Left kidney (tissue), 2 donors: ENCODE data around the gene ZNF598. TPM values are rescaled to one million over a fixed set of nuclear protein-coding genes. Genes with fewer than 3 reads are reported as not detected.

ENCODE experiments used
- DNase-seq: peaks from one replicate; pipeline ENCODE4 v3.0.0-alpha.2; 2013
- polyA plus RNA-seq: library from polyadenylated mRNA; unstranded; fragments of 120-200 nt; gene quantifications from one replicate; pipeline ENCODE4 v1.2.1, GENCODE V29; 2013; ENCODE audit not compliant: insufficient read length

Gene ZNF598
- polyA plus RNA-seq, 1 donor, result 15.8 TPM

DNA sequence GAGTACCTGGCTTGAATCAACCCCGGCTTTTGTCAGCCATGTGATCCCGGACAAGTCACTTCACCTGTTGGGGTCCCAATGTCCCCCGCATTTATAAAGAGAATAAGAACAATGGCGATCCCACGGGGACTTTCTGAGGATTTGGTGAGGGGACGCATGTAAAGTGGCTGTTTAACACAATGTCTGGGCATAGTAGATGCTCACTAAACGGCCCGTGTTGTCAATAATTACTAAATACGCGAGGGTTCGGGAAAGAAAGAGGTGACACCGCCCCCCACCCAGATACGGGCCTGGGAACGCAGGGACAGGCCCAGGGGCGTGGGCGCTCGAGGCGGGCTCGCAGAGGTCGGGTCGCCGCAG, 18.1 kb downstream of the ZNF598 start:
- no peak for DNase-seq

DNA sequence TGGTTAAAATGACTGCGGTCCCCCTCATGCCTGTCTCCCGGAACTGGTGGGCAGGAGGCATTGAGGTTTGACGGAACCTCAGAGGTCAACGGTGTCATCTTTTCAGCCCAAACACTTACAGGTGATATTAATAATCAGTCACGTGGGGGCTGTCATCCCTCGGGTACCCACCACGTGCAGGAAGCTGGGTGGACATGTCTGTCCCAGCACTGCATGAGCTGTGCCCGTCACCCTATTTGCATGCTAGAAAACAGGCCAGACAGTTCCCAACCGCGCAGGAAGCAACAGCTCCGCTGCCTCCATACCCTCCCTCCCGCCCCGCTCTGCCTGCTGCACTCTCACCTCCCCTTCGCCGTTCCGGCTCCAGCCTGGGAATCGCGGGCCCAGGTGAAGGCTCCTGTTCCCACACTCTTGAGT, 18.5 kb downstream of the ZNF598 start:
- DNase-seq, result no peak

DNA sequence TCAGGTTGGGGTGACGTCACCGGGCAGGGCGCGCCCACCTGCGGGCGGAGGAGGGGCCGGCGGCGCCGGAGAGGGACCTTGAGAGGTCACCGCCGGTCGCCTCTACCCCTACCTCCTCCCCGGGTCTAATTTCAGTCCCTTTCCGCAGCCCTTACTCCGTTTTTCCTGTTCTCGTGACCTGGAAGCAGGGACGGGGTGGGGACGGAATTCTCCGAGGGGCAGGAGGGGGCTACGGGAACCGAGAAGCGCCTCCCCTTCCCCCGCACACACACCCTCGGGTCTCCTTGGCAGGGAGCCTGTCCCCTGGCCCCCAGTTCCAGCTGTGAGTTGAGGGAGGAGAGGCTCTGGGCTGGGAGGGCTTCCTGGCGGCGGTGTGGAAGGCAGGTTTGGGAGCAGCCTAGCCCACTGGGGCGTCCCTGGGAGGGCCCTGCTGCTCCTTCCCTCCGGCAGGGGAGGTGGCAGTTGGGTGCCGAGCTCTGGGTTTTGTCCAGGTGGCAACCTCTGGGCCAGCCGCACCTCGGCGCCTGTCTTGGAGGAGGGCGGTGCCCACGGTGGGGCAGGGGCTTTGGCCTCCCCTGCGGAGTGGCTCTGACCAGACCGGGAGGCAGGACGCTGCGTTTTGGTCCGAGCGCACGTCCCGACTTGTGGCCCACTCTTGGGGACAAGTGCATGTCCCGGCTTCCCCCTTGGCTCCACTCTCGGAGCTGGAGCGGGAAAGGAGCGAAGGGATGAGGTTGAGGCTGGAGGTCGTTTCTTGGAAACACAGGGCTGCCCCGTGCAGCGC, 19.1 kb downstream of the ZNF598 start:
- DNase-seq, result no peak

DNA sequence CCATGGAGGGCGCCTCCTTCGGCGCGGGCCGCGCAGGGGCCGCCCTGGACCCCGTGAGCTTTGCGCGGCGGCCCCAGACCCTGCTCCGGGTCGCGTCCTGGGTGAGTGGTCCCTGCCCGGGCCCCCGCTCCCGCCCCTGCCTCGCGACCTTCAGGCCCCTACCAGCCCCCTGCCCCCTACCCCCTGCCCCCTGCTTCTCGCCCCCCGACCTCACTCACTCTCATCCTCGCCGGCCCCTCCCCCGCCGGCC, 19.6 kb downstream of the ZNF598 start:
- no peak for DNase-seq

DNA sequence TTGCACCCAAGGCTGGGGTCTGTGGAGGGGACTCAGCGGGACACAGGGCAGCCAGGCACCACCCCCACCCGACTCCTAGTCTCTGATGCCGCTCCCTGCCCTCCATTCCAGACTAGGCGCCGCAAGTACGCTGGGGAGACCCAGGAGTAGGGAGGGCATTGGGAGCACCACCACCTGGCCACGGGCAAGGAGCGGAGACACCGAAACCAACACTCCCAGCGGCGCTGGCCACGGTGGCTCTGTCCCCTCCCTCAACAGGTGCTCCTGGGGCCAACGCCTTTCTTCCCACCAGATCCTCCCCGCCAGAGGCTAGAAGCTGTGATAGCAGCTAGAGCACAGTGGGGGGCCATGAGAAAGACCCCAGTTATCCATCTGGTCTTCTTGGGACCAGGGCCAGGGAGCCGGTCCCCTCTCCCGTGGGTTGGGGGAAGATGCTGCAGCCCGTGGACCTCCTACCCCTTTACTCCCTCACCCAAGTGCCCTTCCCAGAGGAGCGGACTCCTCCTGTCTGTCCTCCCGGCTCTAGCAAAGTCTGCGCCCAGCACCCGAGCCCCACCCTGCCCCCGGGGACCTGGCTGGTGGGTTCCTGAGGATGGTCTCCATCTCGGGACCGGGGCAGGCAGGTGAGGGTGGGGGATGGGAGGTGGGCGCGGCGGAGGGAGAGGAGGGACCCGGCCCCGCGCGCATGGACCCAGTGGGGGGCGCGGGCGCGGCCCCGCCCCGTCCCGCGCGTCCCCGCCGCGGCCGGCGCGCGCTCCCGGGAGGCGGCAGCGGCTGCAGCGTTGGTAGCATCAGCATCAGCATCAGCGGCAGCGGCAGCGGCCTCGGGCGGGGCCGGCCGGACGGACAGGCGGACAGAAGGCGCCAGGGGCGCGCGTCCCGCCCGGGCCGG, 20.2 kb downstream of the ZNF598 start, which contains the start of gene SYNGR3:
SYNGR3 (plus strand) TSS at position 762 of the 892 bp plus-strand sequence. CDS start 133 bp downstream, outside the sequence.
- DNase-seq, result no peak

DNA sequence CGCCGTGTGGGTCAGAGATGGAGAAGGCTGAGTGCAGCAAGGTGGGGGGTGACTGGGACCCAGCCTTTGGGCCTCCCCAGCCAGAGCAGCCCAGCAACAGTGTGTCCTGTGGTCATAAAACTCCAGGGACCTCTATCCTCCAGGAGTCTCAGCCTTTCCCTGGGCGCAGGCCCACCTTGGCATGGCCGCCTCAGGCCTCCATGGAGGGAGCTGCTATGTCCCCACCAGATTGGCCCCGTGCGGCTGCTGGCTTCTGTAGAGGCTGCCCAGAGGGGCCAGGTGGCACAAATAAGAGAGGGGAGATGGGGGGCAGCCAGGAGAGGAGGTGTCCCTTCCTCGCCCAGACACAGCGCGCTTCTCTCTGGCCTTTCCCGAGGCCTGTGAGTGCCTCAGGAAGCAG, 22.4 kb downstream of the ZNF598 start:
- DNase-seq, result no peak

DNA sequence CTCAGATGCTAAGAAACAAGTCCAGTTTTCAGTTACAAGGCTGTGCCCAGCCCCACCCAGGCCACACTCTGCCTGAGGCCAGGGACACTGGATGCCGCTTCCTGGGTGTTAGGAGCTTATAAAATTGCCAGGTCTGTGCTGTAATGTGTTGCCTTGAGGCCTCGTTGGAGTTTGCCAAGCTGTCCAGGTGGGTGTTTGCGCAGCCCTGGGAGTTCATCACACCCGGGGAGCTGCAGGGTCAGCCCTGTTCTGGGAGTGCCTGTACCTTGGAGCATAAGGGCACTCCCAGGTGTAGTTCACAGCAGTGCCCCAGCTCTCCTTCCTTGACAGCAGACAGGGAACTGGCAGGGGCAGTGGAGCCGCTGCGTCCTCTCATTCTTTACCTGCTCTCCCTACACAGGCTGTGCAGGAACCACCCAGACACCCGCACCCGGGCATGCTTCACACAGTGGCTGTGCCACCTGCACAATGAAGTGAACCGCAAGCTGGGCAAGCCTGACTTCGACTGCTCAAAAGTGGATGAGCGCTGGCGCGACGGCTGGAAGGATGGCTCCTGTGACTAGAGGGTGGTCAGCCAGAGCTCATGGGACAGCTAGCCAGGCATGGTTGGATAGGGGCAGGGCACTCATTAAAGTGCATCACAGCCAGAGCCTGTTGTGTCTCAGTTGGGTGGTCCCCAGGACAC, 24.0 kb downstream of the ZNF598 start:
- DNase-seq, result no peak

DNA sequence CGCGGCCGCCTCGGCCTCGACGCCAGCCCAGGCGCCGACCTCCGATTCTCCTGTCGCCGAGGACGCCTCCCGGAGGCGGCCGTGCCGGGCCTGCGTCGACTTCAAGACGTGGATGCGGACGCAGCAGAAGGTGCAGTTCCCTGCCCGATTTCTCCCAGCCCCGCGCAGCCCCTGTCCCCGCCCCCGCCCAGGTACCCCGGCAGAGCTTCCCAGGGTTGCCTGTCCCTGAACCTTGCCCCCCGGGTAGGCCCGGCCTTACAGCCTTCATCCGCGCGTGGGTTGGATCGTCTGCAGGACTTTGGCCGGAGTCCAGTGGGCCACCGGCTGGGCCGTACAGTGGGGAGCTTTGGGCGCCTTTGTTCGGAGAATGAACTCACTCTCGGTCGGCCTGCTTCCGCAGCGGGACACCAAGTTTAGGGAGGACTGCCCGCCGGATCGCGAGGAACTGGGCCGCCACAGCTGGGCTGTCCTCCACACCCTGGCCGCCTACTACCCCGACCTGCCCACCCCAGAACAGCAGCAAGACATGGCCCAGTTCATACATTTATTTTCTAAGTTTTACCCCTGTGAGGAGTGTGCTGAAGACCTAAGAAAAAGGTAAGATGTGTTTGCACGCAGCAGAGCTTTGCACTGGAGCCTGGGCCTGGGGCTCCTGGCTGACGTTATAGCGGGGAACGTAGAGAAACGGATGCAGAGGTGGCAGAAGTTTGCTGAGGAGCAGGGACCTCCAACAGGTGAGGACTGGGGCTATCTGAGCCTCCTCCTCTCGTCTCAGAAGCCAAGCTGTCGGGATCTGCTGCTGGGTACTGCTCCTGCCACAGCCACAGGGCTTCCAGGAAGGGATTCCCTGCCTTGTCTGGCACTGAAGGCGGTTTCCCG, 25.0 kb downstream of the ZNF598 start:
- no peak for DNase-seq

DNA sequence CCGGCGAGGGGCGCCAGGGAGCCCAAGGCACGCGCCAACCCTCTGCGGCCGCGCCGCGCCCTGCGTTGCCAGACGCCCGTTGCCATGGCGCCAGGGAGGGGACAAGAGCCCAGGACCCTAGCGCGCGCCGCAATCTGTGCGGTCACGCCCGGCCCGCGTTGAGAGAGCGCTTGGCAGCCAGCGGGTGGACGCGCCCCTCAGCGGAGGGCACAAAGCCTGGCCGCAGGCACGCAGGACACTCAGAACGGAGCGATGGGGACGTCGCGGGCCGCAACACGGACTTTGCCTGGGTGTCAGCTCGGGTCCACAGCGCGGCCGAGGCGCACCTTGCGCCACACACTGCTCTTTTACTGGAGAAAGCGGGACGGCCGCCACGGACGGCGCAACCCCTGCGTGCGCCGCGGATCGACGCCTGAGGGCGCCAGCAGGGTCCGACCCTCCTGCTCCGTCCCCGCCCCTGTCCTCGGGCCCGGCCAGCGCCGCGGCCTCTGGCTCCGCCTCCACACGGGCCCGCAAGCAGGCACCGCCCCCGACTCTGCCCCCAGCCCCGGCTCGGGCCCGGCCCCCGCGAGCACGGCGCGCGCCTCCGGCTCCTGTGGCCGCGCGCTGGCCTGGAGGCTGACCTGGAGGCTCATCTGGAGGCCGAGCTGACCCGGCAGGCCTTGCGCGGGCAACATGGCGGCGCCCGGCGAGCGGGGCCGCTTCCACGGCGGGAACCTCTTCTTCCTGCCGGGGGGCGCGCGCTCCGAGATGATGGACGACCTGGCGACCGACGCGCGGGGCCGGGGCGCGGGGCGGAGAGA, 25.9 kb downstream of the ZNF598 start, which contains the start of gene GFER:
GFER (plus strand) TSS at position 650 of the 803 bp plus-strand sequence; CDS start at position 676, 26 bp downstream.
- peak; percentile 86 for DNase-seq

DNA sequence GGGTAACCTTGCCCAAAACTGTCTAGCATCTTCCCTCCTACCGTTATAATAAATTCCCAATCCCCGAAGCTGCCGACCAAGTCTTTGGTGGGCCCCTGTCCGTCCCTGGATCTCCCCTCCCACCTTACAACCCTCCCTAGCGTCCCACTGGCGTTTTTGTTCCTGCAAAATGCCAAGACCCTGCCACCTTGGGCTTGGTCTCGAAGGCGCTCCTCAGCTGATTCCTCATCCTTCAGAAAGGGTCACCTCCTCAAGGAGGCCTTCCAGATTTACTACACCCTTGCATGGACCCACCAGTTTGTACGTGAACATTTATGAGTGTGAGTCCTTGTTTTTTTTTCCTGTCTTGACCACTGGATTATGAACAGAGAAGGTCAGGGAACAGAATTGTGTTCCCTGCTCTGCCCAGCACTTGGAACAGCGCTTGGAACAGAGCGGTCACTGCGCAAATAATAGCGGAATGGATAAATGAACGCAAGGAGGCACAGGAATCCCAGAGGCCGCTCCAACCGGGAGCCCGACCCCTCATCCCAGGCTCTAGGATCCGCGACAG, 26.6 kb downstream of the ZNF598 start:
- no peak for DNase-seq

DNA sequence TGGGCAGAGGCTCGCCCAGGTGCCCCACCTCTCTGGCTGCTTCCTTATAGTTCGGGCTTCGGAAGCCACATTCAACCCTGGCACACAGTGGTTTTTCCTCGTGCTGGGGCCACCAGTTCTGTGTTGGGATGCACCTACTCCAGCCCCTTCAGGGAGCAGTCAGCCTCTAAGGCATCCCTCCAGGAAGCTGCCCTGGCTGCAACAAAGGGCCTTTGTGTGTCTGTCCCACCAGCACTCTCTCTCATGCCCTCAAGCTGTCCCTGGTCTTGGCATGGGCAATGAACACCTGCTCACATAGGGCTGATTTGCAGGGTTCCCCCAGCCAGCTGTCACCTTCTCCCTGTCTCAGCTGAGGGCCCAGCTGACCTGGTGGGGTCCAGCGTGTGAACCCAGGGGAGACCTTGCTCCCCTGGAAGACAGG, 27.6 kb downstream of the ZNF598 start:
- DNase-seq, result no peak

DNA sequence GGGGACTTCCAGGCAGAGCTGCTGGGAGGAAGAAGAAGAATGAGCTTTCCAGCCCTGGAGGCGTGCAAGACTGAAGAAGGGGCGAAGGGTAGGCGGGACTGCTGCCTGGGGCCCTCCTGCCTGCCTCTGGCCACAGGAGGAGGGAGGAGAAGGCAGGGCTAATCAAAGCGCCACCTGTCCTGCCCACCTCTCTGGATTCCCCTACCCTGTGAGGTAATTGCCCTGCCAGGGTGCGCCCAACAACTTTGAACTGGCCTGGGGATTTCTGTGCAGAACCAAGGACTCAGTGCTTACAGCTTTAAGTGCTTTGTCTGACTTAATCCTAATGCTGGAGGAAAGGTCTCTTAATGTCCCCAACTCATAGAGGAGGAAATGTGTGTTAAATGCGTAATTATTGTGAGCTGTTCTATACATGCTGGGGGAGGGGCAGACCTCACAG, 28.2 kb downstream of the ZNF598 start, which contains the start of gene NOXO1:
NOXO1 (minus strand) TSS at position 72 of the 439 bp plus-strand sequence. CDS start 290 bp downstream, outside the sequence.
- DNase-seq, result no peak

DNA sequence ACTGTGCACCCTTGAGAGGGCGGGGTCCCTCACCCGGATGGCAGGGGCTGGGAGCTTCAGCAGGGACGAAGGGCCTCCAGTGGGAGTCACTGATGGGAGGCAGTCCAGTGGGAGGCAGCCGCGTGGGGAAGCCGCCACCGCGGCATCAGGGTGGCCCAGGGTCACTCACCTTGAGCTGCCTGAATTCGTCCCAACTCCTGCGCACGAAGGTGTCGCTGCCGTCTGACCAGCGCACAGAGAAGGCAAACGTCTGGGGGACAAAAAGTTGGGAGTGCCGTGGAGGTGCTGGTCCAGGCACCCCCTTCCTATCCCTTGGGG, 28.9 kb downstream of the ZNF598 start:
- no peak for DNase-seq

DNA sequence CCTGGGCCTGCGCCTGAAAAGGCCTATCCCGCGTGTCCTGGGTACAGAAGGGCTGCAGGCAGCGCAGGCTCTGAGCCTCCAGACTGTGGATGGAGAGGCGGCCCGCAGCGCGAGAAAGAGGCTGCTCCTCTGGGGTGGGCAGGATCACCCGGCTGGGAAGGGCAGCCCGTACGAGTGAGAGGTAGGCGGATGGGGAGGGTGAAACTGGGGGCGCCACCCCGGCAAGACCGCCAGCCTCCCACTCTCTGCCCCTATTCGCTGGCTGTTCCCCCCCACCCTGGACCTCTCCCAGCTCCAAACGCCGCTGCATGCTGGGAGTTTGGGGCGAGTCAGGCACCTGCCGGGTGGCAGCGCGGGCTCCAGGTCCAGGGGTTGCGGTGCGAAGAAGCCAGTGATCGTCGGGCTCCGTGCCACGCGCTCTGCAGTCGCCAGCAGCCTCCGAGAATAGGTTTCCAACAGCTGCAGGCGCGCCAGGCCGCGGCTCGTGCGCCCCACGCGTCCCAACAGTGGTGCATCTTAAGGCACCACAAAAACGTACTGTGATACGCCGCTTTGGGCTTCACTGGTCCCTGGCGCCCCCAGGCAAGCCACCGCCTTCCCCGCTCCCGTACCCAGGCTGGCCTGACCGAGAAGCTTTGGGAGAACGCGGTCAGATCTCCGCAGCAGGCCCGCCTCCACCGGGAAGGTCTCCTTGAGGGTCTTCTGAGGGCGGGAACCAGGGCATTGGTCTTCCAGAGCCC, 29.4 kb downstream of the ZNF598 start:
- DNase-seq, result no peak

DNA sequence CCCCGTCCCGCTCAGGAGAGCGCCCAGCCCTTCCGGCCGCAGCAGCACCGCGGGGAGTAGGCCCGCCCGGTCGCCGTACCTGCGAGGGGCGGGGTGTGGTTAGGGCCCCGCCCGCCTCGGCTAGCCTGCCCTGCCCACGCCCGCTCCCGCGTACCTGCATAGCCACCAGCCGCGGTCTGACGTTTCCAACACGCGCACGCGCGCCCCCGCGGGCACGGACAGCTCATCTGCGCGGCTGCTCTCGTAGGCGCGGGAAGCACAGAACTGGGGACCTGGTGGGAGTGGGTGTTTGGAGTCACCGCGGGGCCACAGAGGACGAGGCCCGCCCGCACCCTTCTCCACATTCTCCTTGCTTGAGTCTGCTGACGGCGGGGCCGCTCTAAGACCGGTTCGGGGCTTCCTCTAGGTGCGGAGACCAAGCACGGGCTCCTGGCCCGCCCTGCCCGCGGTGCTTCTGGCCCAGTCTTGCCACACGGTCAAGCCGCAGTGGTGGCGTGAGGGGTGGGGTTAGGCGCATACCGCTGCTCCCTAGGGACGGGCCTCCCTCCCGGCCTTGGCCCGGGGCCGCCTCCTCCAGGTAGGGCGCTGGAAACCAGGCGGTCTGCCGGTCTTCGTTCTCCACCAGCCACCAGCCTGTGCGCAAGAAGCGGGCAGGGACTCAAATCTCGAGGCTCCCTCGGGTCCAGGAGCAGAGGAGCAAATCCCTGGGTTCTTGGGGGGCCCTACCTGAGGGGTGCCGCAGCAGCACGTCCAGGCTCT, 30.2 kb downstream of the ZNF598 start:
- DNase-seq, result no peak

DNA sequence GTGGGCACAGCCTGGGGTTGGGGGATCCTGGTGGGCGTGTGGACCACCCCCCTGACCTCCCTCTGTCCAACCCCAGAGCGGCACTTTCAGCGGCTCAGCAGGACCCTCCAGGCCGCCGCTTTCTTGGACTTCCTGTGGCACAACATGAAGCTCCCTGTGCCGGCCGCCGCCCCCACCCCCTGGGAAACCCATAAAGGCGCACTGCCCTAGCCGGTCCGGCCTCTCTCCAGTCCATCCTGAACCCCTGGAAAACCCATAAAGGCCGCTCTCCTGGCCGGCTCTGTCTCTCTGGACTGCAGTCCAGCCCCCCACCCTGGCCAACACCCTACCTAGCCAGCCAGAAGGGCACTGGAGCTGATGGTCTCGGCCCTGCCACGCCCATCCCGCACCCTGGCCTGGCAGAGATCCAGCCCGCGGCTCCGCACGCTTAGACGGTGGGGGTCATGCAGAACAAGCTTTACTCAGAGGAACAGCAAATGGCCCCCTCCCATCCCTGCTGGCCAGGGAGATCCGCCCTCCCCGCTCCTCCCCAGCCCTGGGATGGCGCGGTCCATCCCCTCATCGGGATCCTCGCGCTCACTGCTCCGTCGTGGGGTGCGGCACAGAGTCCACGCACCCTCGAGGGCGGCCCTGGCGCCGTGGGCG, 31.0 kb downstream of the ZNF598 start:
- DNase-seq, result no peak

DNA sequence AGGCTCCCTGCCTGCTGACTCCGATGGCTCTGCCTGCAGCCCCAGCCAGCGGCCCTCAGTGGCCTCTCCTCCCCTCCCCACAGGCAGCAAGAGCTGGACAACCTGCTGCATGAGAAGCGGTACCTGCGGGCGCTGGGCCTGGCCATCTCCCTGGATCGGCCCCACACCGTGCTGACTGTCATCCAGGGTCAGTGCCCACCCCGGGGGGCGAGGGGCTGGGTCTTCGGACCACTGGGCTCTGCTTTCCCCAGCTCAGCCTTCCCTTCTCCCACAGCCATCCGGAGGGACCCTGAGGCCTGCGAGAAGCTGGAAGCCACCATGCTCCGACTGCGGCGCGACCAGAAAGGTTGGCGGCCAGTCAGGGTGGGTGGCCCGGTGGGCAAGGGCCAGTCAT, 31.7 kb downstream of the ZNF598 start:
- no peak for DNase-seq
